Measurements from ENCODE around the gene NODAL. TPM values are rescaled to one million over a fixed set of nuclear protein-coding genes. Genes with fewer than 3 reads are reported as not detected.

The NODAL gene
- total RNA-seq, 1 experiment from 2014 or later: not detected

DNA sequence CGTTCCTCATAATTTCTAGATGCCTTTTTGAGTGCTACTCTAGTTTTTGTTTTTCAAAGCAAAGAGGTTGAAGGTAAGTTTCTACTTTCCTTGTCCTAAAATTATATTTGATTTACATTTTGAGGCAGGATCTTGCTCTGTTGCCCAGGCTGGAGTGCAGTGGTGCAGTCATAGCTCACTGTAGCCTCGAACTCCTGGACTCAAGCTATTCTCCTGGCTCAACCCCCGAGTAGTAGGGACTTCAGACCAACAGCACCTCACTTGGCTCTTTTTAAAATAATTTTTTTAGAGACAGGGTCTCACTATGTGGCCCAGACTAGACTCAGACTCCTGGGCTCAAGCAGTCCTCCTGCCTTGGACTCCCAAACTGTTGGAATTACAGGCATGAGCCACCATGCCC, 22.8 kb downstream of the NODAL start:
- H4K20me1 ChIP-seq (ENCODE audit: low read length): peaks cover 10% of the 10 kb centered on the region; the same call in 1 of the 2 replicates
- H3K9ac ChIP-seq (ENCODE audit: low read length): no peak overlapping the region
- POLR2A ChIA-PET (ENCODE audit: unreplicated experiment): interaction anchor here (0.6 kb wide), 1 partner anchor 17 kb away, joined by 3 read pairs; no protein-coding TSS in a partner anchor
- H3K36me3 ChIP-seq (ENCODE audit: low read depth, low read length): peaks cover 32% of the 10 kb centered on the region; the same call in 1 of the 2 replicates
- peaks cover 14% of the 10 kb centered on the region for H3K4me1 ChIP-seq (ENCODE audit: insufficient read depth, low read length)
- 0 out of 2 replicates have a peak, but pooled peaks cover 3% of the 10 kb centered on the region for H3K9me2 ChIP-seq (replicated peaks; ENCODE audit: low read length)
- H3K9me3 ChIP-seq (ENCODE audit: low read length): no peaks in the 10 kb centered on the region
- intact Hi-C loops (cut with micrococcal nuclease): no loop called here
- TF ChIP-seq, protein P1, sequence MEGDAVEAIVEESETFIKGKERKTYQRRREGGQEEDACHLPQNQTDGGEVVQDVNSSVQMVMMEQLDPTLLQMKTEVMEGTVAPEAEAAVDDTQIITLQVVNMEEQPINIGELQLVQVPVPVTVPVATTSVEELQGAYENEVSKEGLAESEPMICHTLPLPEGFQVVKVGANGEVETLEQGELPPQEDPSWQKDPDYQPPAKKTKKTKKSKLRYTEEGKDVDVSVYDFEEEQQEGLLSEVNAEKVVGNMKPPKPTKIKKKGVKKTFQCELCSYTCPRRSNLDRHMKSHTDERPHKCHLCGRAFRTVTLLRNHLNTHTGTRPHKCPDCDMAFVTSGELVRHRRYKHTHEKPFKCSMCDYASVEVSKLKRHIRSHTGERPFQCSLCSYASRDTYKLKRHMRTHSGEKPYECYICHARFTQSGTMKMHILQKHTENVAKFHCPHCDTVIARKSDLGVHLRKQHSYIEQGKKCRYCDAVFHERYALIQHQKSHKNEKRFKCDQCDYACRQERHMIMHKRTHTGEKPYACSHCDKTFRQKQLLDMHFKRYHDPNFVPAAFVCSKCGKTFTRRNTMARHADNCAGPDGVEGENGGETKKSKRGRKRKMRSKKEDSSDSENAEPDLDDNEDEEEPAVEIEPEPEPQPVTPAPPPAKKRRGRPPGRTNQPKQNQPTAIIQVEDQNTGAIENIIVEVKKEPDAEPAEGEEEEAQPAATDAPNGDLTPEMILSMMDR (conservative IDR thresholded peaks at IDR 0.05; ENCODE audit: low read depth, low read length): no peak
- TF ChIP-seq EZH2phosphoT487 (IDR thresholded peaks at IDR 0.05; ENCODE audit: borderline replicate concordance, low read length) (no peak), EZH2 (IDR thresholded peaks at IDR 0.05; ENCODE audit: low read length, unreplicated experiment) (no peak)
- no peak overlapping the region for H2AFZ ChIP-seq (ENCODE audit: low read length)
- BruUV-seq (replicated peaks): no TSS peak
- H3F3A ChIP-seq (ENCODE audit: low read length, unreplicated experiment): no peaks in the 10 kb centered on the region
- H3K4me2 ChIP-seq (ENCODE audit: low read length): no peak overlapping the region
- DNase-seq (no peak), ATAC-seq (no peak)
- peaks cover 41% of the 10 kb centered on the region for H3K79me2 ChIP-seq (ENCODE audit: low read length)
- no peaks in the 10 kb centered on the region for H3K27me3 ChIP-seq (ENCODE audit: low read length)
- CTCF ChIA-PET: no interaction called here
- H3K4me3 ChIP-seq (ENCODE audit: low read length): no peak overlapping the region
- H3K27ac ChIP-seq (ENCODE audit: low read length): no peak overlapping the region

DNA sequence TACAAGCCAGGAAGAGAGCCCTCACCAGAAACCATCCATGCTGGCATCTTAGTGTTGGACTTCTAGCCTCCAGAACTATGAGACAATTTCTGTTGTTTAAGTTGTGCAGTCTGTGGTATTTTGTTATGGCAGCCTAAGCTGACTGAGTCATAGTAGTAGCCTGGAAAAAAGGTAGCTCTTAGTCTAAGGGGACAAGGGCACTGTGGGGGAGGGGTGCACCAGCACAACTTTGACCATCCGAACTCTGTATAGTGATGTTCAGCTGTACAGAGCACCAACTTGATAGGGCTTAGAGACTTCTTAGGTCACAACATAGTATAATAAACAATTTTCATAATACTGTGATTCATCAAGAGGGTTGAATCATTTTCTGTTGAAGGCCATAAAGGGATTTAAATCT, 23.3 kb downstream of the NODAL start:
- Histone ChIP-seq H3K79me2 (ENCODE audit: low read length) (peaks cover 45% of the 10 kb centered on the region), H4K20me1 (ENCODE audit: low read length) (peaks cover 10% of the 10 kb centered on the region; the same call in 1 of the 2 replicates), H2AFZ (ENCODE audit: low read length) (no peak overlapping the region), H3K9me2 (replicated peaks; ENCODE audit: low read length) (0 out of 2 replicates have a peak, but pooled peaks cover 3% of the 10 kb centered on the region), H3F3A (ENCODE audit: low read length, unreplicated experiment) (no peaks in the 10 kb centered on the region), H3K36me3 (ENCODE audit: low read depth, low read length) (peaks cover 27% of the 10 kb centered on the region; the same call in 1 of the 2 replicates), H3K9me3 (ENCODE audit: low read length) (no peaks in the 10 kb centered on the region), H3K27ac (ENCODE audit: low read length) (0 out of 2 replicates have a peak overlapping the region, but pooled peaks have one; percentile 1), H3K4me3 (ENCODE audit: low read length) (no peak overlapping the region), H3K4me2 (ENCODE audit: low read length) (no peak overlapping the region; the same call in 1 of the 2 replicates), H3K9ac (ENCODE audit: low read length) (no peak overlapping the region), H3K27me3 (ENCODE audit: low read length) (no peaks in the 10 kb centered on the region), H3K4me1 (ENCODE audit: insufficient read depth, low read length) (peaks cover 14% of the 10 kb centered on the region)
- TF ChIP-seq, protein P1 (conservative IDR thresholded peaks at IDR 0.05; ENCODE audit: low read depth, low read length): no peak
- TF ChIP-seq EZH2phosphoT487 (IDR thresholded peaks at IDR 0.05; ENCODE audit: borderline replicate concordance, low read length) (no peak), EZH2 (IDR thresholded peaks at IDR 0.05; ENCODE audit: low read length, unreplicated experiment) (no peak)
- intact Hi-C loops (cut with micrococcal nuclease): no loop called here
- no TSS peak for BruUV-seq (replicated peaks)
- ATAC-seq (peak; percentile 77), DNase-seq (peak; percentile 50)
- CTCF ChIA-PET: no interaction called here
- POLR2A ChIA-PET (ENCODE audit: unreplicated experiment): interaction anchor here (0.6 kb wide), 1 partner anchor 17 kb away, joined by 3 read pairs; no protein-coding TSS in a partner anchor

GRCh38 chr10:70417568-70417967, 23.9 kb downstream of the NODAL start:
- ATAC-seq: peak; percentile 29
- TF ChIP-seq, protein P1 (conservative IDR thresholded peaks at IDR 0.05; ENCODE audit: low read depth, low read length): no peak
- TF ChIP-seq EZH2 (IDR thresholded peaks at IDR 0.05; ENCODE audit: low read length, unreplicated experiment): no peak
- TF ChIP-seq EZH2phosphoT487 (IDR thresholded peaks at IDR 0.05; ENCODE audit: borderline replicate concordance, low read length): no peak
- peaks cover 10% of the 10 kb centered on the region; the same call in 1 of the 2 replicates for H4K20me1 ChIP-seq (ENCODE audit: low read length)
- H3K36me3 ChIP-seq (ENCODE audit: low read depth, low read length): peaks cover 26% of the 10 kb centered on the region; the same call in 1 of the 2 replicates
- no peak overlapping the region for H3K9ac ChIP-seq (ENCODE audit: low read length)
- BruUV-seq (replicated peaks): no TSS peak
- no peaks in the 10 kb centered on the region for H3F3A ChIP-seq (ENCODE audit: low read length, unreplicated experiment)
- no peak overlapping the region; the same call in 1 of the 2 replicates for H3K4me2 ChIP-seq (ENCODE audit: low read length)
- peaks cover 14% of the 10 kb centered on the region for H3K4me1 ChIP-seq (ENCODE audit: insufficient read depth, low read length)
- 0 out of 2 replicates have a peak, but pooled peaks cover 3% of the 10 kb centered on the region for H3K9me2 ChIP-seq (replicated peaks; ENCODE audit: low read length)
- DNase-seq: no peak
- no peaks in the 10 kb centered on the region for H3K9me3 ChIP-seq (ENCODE audit: low read length)
- CTCF ChIA-PET: no interaction called here
- peaks cover 52% of the 10 kb centered on the region for H3K79me2 ChIP-seq (ENCODE audit: low read length)
- H3K27me3 ChIP-seq (ENCODE audit: low read length): no peaks in the 10 kb centered on the region
- no peak overlapping the region for H3K27ac ChIP-seq (ENCODE audit: low read length)
- intact Hi-C loops (cut with micrococcal nuclease): no loop called here
- POLR2A ChIA-PET (ENCODE audit: unreplicated experiment): interaction anchor here (0.6 kb wide), 2 partner anchors 133 to 220 kb away, joined by 3 to 10 read pairs; no protein-coding TSS in a partner anchor
- H3K4me3 ChIP-seq (ENCODE audit: low read length): no peak overlapping the region
- no peak overlapping the region for H2AFZ ChIP-seq (ENCODE audit: low read length)
